Naive B cell (primary cell): ENCODE results near the gene PIK3R1. TPM values are rescaled to one million over a fixed set of nuclear protein-coding genes. Genes with fewer than 3 reads are reported as not detected.

Experiments
- ATAC-seq, 2 donors: fragments of 150-1000 bp; cut with Tn5 transposase; 2 replicates each; pipeline ENCODE4 v1.10.0; 2021; ENCODE audit warnings: low read depth in 2 of 2, mild to moderate bottlenecking in 2 of 2, moderate library complexity in 2 of 2
- DNase-seq: peaks from one replicate; pipeline ENCODE4 v3.0.0; 2022
- H3K27ac Mint-ChIP-seq, 6 donors: one replicate each; pipeline ENCODE4 v1.8.0; 2020 to 2022; ENCODE audit warnings: mild to moderate bottlenecking in 6 of 6, mixed read lengths in 6 of 6, moderate library complexity in 5 of 6, inconsistent platforms in 2 of 6
- H3K27me3 Mint-ChIP-seq, 3 donors: one replicate each; pipeline ENCODE4 v1.8.0; 2021 to 2022; ENCODE audit warnings: mixed read lengths in 3 of 3, mild to moderate bottlenecking in 1 of 3
- H3K36me3 Mint-ChIP-seq, 2 donors: one replicate each; pipeline ENCODE4 v1.8.0; 2020 to 2022; ENCODE audit warnings: mixed read lengths in 2 of 2, inconsistent platforms in 1 of 2, mild to moderate bottlenecking in 1 of 2
- H3K4me1 Mint-ChIP-seq, 3 donors: one replicate each; pipeline ENCODE4 v1.8.0; 2020 to 2022; ENCODE audit warnings: mixed read lengths in 3 of 3, inconsistent platforms in 1 of 3, mild to moderate bottlenecking in 1 of 3, moderate library complexity in 1 of 3
- H3K4me3 Mint-ChIP-seq, 8 donors: one replicate each; pipeline ENCODE4 v1.8.0; 2020 to 2022; ENCODE audit warnings: mild to moderate bottlenecking in 8 of 8, mixed read lengths in 8 of 8, moderate library complexity in 8 of 8, inconsistent platforms in 2 of 8
- H3K9me3 Mint-ChIP-seq, 7 donors: one replicate each; pipeline ENCODE4 v1.8.0; 2020 to 2022; ENCODE audit warnings: mixed read lengths in 7 of 7, mild to moderate bottlenecking in 5 of 7, inconsistent platforms in 2 of 7, moderate library complexity in 1 of 7
- polyA plus RNA-seq, 6 donors: library from polyadenylated mRNA; unstranded; fragments of 300-500 nt; fragmentation: Illumina TruSeq; gene quantifications; one replicate each; pipeline ENCODE4 v1.2.3, GENCODE V29; 2021; ENCODE audit warnings: low read depth in 6 of 6

PIK3R1 gene
- 10 to 100 TPM; 31.2 to 49.2 (median 39.3) TPM for polyA plus RNA-seq

- Mint-ChIP-seq H3K9me3 (peaks cover 0 to 18% (median 9%) of the 10 kb centered on the region in 7 donors), H3K36me3 (peaks cover 6 to 12% of the 10 kb centered on the region in 2 donors), H3K4me1 (peaks cover 37 to 40% (median 38%) of the 10 kb centered on the region in 3 donors), H3K27me3 (no peaks in the 10 kb centered on the region), H3K27ac (peak within 1 kb of the TSS; percentile 86 to 97 (median 96)), H3K4me3 (peak within 1 kb of the TSS; percentile 82 to 97 (median 94))
- DNase-seq = peak; percentile 96
- peak; percentile 77 for ATAC-seq
These were observed at the start of gene PIK3R1 for GRCh38 chr5:68215208-68215897. PIK3R1 (plus strand) TSS chr5:68215756; CDS start chr5:68226676, 10,920 bp downstream.

GRCh38 chr5:68167195-68167651 lies 48.3 kb upstream of the PIK3R1 start:
- no peaks in the 10 kb centered on the region for H3K27me3 Mint-ChIP-seq
- no peaks in the 10 kb centered on the region for H3K9me3 Mint-ChIP-seq
- H3K4me1 Mint-ChIP-seq = no peaks in the 10 kb centered on the region
- H3K4me3 Mint-ChIP-seq = no peak overlapping the region
- H3K36me3 Mint-ChIP-seq = no peaks in the 10 kb centered on the region
- DNase-seq = no peak
- H3K27ac Mint-ChIP-seq = no peak overlapping the region
- no peak for ATAC-seq

DNA sequence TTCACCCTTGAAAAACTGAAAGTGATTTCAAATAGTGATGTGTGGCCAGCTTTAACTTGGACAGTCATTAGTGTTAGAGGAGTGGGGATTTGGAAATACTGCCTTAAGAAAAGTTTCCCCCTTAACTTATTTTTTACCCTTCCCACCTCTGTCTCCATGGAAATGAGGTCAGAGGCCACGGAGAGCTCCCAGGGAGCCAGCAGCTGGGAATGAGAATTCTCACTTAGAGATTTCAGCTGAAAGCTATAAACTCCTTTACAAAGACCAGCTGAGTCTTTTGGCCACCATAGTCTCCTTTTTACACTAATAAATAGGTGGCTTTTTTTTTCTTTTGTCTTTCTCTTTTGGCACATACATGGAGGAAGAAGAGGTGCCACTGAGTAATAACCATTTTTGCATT lies 45.7 kb upstream of the PIK3R1 start:
- Mint-ChIP-seq H3K36me3 (no peaks in the 10 kb centered on the region), H3K4me3 (no peak overlapping the region), H3K27ac (no peak overlapping the region), H3K4me1 (no peaks in the 10 kb centered on the region), H3K9me3 (no peaks in the 10 kb centered on the region), H3K27me3 (no peaks in the 10 kb centered on the region)
- DNase-seq (no peak), ATAC-seq (no peak)

GRCh38 chr5:68170826-68171558 lies 44.6 kb upstream of the PIK3R1 start:
- no peak overlapping the region for H3K4me3 Mint-ChIP-seq
- peak overlapping the region in 1 of 6 donors; percentile 21 for H3K27ac Mint-ChIP-seq
- no peak for ATAC-seq

DNA sequence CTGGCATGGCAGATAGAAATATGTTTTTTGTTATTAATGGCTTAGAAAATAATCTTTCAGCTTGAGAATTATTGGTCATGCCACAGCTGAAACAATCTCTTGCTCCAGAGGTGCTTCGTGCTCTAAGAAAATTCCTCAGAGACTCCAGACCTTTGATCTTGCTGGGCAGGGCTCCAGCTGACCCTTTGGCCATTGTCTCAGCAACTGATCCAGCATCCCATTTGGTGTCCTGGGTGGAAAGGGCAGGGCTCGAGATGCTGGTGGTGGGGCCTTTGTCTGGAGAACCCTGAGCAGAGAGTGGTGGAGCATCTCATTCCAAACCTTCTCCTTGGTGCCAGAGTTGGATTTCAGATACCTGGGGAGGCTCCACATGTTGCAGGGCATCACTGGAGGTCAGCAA lies 43.2 kb upstream of the PIK3R1 start:
- Mint-ChIP-seq H3K4me1 (no peaks in the 10 kb centered on the region), H3K36me3 (no peaks in the 10 kb centered on the region), H3K27ac (peak overlapping the region in 1 of 6 donors; percentile 50), H3K27me3 (no peaks in the 10 kb centered on the region), H3K4me3 (no peak overlapping the region), H3K9me3 (no peaks in the 10 kb centered on the region)
- ATAC-seq (no peak), DNase-seq (no peak)

More at GRCh38 chr5:68170826-68171558, 44.6 kb upstream of the PIK3R1 start:
- no peak for DNase-seq
- Mint-ChIP-seq H3K4me1 (no peaks in the 10 kb centered on the region), H3K36me3 (no peaks in the 10 kb centered on the region), H3K27me3 (no peaks in the 10 kb centered on the region), H3K9me3 (no peaks in the 10 kb centered on the region)

DNA sequence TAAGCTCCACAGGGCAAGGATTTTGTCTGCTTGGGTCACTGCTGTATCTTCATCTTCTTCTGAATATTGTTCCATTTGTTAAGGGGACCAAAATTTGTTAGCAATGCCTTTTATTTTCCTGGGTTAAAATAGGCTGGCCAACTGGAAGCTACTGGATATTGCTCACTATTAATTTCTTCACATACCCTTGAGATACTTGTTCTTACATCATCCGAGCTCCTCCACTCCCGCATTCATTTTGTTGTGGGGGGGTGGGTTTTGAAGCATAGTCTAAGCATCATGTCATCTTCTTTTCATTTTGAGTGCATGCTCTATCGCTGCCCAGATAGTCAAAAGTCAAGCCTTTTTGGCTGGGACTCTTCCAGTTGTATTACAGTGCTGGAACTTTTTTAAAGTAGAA lies 42.5 kb upstream of the PIK3R1 start:
- no peaks in the 10 kb centered on the region for H3K36me3 Mint-ChIP-seq
- ATAC-seq = no peak
- H3K4me1 Mint-ChIP-seq = no peaks in the 10 kb centered on the region
- DNase-seq = no peak
- H3K27ac Mint-ChIP-seq = no peak overlapping the region
- no peaks in the 10 kb centered on the region for H3K27me3 Mint-ChIP-seq
- H3K9me3 Mint-ChIP-seq = no peaks in the 10 kb centered on the region
- H3K4me3 Mint-ChIP-seq = no peak overlapping the region

GRCh38 chr5:68176253-68176652 lies 39.3 kb upstream of the PIK3R1 start:
- Mint-ChIP-seq H3K27ac (no peak overlapping the region), H3K4me3 (no peak overlapping the region), H3K9me3 (no peaks in the 10 kb centered on the region), H3K4me1 (no peaks in the 10 kb centered on the region), H3K27me3 (no peaks in the 10 kb centered on the region), H3K36me3 (no peaks in the 10 kb centered on the region)
- no peak for DNase-seq
- ATAC-seq = no peak

DNA sequence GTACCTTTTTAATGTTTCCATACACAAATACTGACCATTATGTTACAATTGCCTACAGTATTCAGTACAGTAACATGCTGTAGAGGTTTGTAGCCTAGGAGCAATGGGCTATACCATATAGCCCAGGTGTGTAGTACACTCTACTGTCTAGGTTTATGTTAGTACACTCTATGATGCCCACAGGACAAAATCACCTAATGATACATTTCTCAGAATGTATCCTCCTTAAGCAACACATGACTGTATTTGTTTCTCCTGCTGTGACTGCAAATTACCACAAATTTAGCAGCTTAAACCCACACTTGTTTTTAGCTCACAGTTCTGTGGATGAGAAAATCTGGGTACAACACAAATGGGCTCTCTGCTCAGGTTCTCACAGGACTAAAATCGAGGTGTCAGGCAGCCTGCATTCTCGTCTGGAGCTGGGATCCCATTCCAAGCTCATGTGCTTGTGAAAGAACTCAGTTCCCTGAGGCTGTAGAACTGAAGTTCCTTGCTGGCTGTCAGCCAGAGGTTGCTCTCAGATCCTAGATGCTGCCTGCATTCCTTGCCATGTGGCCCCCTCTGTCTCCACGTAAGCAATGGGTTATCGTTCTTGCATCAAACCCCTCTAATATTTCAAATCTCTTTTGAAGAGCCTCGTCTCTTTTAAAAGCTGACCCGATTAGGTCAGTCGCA lies 38.6 kb upstream of the PIK3R1 start:
- H3K4me1 Mint-ChIP-seq = peaks cover 0 to 1% (median 0%) of the 10 kb centered on the region in 3 donors
- no peak overlapping the region for H3K4me3 Mint-ChIP-seq
- ATAC-seq = no peak
- H3K9me3 Mint-ChIP-seq = no peaks in the 10 kb centered on the region
- peak overlapping the region in 2 of 6 donors; percentile 7 to 8 for H3K27ac Mint-ChIP-seq
- H3K27me3 Mint-ChIP-seq = no peaks in the 10 kb centered on the region
- DNase-seq = no peak
- H3K36me3 Mint-ChIP-seq = no peaks in the 10 kb centered on the region

GRCh38 chr5:68177676-68178075 lies 37.9 kb upstream of the PIK3R1 start:
- Mint-ChIP-seq H3K27me3 (no peaks in the 10 kb centered on the region), H3K27ac (peak overlapping the region in 2 of 6 donors; percentile 7 to 47), H3K36me3 (no peaks in the 10 kb centered on the region), H3K4me1 (peaks cover 0 to 3% (median 2%) of the 10 kb centered on the region in 3 donors), H3K9me3 (no peaks in the 10 kb centered on the region), H3K4me3 (no peak overlapping the region)
- ATAC-seq (no peak), DNase-seq (no peak)

- Mint-ChIP-seq H3K36me3 (no peaks in the 10 kb centered on the region), H3K4me1 (peaks cover 0 to 4% (median 4%) of the 10 kb centered on the region in 3 donors), H3K27me3 (no peaks in the 10 kb centered on the region), H3K9me3 (no peaks in the 10 kb centered on the region), H3K27ac (peak overlapping the region in 2 of 6 donors; percentile 71 to 85), H3K4me3 (no peak overlapping the region)
- ATAC-seq = no peak
- DNase-seq = no peak
These were observed 37.0 kb upstream of the PIK3R1 start for GRCh38 chr5:68178579-68178978.

- Mint-ChIP-seq H3K36me3 (no peaks in the 10 kb centered on the region), H3K4me1 (peaks cover 0 to 4% (median 4%) of the 10 kb centered on the region in 3 donors), H3K4me3 (peak overlapping the region in 1 of 8 donors; percentile 66), H3K9me3 (no peaks in the 10 kb centered on the region), H3K27ac (no peak overlapping the region), H3K27me3 (no peaks in the 10 kb centered on the region)
- ATAC-seq (no peak), DNase-seq (no peak)
These were observed 35.2 kb upstream of the PIK3R1 start for GRCh38 chr5:68180121-68181038.

DNA sequence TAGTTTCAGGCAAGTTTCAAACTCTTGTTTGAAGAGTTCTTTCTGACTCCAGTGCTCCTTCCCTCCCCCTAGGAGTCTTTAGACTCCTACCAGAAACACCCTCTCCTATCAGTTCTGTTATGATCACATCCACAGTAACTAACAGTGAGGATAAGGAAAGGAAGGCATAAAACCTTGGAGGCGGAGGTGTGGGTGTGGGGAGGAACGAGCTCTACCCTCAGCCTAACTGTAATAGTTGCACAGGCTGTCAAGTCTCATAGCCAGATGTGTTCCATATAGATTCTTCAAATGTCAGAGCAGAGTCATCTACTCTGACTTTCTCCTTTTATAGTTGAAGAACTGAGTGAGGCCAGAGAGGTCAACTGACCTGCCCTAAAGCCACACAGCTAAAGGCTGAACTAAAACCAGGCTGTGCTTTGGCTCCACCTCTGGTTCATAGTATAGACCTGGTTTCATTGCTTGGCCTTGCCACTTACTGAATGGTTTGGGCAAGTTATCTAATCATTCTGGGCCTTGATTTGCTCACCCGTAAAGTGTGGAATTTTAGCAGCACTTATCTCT lies 34.4 kb upstream of the PIK3R1 start:
- peak overlapping the region in 1 of 8 donors; percentile 66 for H3K4me3 Mint-ChIP-seq
- no peak for ATAC-seq
- no peak overlapping the region for H3K27ac Mint-ChIP-seq

More for the DNA sequence above, 34.4 kb upstream of the PIK3R1 start:
- Mint-ChIP-seq H3K36me3 (no peaks in the 10 kb centered on the region), H3K4me1 (peaks cover 0 to 4% (median 4%) of the 10 kb centered on the region in 3 donors), H3K27me3 (no peaks in the 10 kb centered on the region), H3K9me3 (no peaks in the 10 kb centered on the region)
- no peak for DNase-seq
